ENCODE results near the gene P2RY6. TPM values are rescaled to one million over a fixed set of nuclear protein-coding genes. Genes with fewer than 3 reads are reported as not detected.

Gene P2RY6
- total and polyA plus RNA-seq, 8 donors, result 0.24 to 4.1 (median 0.98) TPM; not detected in 1

- Histone ChIP-seq H3K27ac (peak overlapping the region in 1 of 4 donors; percentile 17), H3K4me1 (no peaks in the 10 kb centered on the region), H3K4me3 (no peak overlapping the region), H3K27me3 (no peaks in the 10 kb centered on the region), H3K36me3 (no peaks in the 10 kb centered on the region), H3K9me3 (no peaks in the 10 kb centered on the region)
- peak in 1 of 6 donors; percentile 37 for DNase-seq
- TF ChIP-seq CTCF (IDR thresholded peaks at IDR 0.05), result no peak
- 52 to 54% methylated on average over 4 of the region's 4 CpGs for WGBS, 2 donors
- intact Hi-C loops (cut with DNase I), result no loop called here
- no peak for FAIRE-seq
- peak in 3 of 4 donors; percentile 22 to 27 (median 22) for ATAC-seq
Observed at GRCh38 chr11:73317373-73317772, 45.2 kb downstream of the P2RY6 start.

- no peaks in the 10 kb centered on the region for H3K27me3 ChIP-seq
- no peak for ATAC-seq
- no peaks in the 10 kb centered on the region for H3K36me3 ChIP-seq
- H3K4me3 ChIP-seq, result no peak overlapping the region
- peak overlapping the region in 1 of 4 donors; percentile 17 for H3K27ac ChIP-seq
- DNase-seq, result no peak
- intact Hi-C loops (cut with DNase I), result no loop called here
- TF ChIP-seq CTCF (IDR thresholded peaks at IDR 0.05), result no peak
- H3K9me3 ChIP-seq, result no peaks in the 10 kb centered on the region
- WGBS, 2 donors, result 92 to 95% methylated on average over 3 of the region's 3 CpGs
- no peaks in the 10 kb centered on the region for H3K4me1 ChIP-seq
- no peak for FAIRE-seq
Observed at GRCh38 chr11:73317803-73318202, 45.7 kb downstream of the P2RY6 start.

GRCh38 chr11:73318501-73319011 is 46.4 kb downstream of the P2RY6 start:
- no peak overlapping the region for H3K4me3 ChIP-seq
- H3K9me3 ChIP-seq, result no peaks in the 10 kb centered on the region
- no peak for FAIRE-seq
- DNase-seq, result peak in 1 of 6 donors; percentile 21
- intact Hi-C loops (cut with DNase I), result no loop called here
- no peak overlapping the region for H3K27ac ChIP-seq
- H3K36me3 ChIP-seq, result no peaks in the 10 kb centered on the region
- 82 to 85% methylated on average over 8 of the region's 8 CpGs for WGBS, 2 donors
- TF ChIP-seq CTCF (IDR thresholded peaks at IDR 0.05), result no peak
- no peaks in the 10 kb centered on the region for H3K4me1 ChIP-seq
- ATAC-seq, result no peak
- H3K27me3 ChIP-seq, result no peaks in the 10 kb centered on the region

GRCh38 chr11:73320763-73321603 is 48.8 kb downstream of the P2RY6 start:
- ATAC-seq, result no peak
- FAIRE-seq, result no peak
- WGBS, 2 donors, result 72 to 80% methylated on average over 10 of the region's 10 CpGs
- TF ChIP-seq CTCF (IDR thresholded peaks at IDR 0.05), result no peak
- Histone ChIP-seq H3K4me3 (no peak overlapping the region), H3K27ac (peak overlapping the region in 1 of 4 donors; percentile 33), H3K9me3 (no peaks in the 10 kb centered on the region), H3K27me3 (no peaks in the 10 kb centered on the region), H3K4me1 (no peaks in the 10 kb centered on the region), H3K36me3 (no peaks in the 10 kb centered on the region)
- intact Hi-C loops (cut with DNase I), result no loop called here
- no peak for DNase-seq

Measured in pancreas (tissue), 10 donors.